ENCODE results near the gene S100PBP.

DNA sequence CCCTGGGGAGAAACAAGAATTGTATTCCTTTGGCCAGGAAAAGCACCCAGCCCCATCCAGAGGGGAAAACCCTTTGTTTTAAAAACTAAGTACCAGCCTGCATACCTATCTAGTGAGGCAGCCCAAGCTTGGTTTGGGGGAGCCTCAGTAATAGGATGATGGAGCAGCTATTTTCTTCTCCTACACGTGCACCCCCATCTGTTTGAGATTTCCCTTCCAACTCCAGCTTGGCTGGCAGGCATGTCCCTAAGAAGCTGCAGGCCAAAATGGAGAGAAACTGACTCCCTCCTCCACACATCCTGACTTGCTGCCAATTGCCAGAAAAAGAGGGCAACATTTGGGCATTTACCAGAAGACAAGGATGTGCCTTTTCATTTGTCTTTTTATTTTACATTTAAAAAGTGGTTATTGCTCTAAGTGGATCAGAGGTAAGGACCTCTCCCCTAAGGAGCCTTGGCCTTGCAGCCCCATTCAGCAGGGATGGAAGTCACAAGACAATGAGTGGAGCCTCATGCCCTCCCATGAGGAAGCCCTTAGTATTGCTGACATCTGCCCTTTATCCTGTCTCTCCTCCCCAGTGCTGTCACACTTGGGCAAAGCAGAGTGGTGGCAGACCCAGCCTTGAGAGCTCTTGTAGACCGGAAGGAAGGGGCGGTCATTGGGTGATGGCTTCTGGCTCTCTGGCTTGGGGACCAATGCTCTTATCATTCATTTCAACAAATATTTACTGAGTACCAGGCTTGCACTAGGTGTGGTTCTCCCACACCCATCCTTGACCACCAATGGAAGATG, 44.6 kb downstream of the S100PBP start:
- TF ChIP-seq CTCF (IDR thresholded peaks at IDR 0.05) (no peak), POLR2A (IDR thresholded peaks at IDR 0.05) (no peak)

Data from Peyer's patch (tissue), 4 donors.